Upper lobe of left lung (tissue), 4 donors: Measurements from ENCODE around the gene ZBTB45.

Experiments
- EP300 ChIP-seq, 4 donors: sonication (generic); formaldehyde crosslinking; IDR thresholded peaks; one replicate each; pipeline ENCODE4 v1.5.1; 2017; ENCODE audit warnings: antibody characterized with exemption in 4 of 4, control low read depth in 2 of 4
- POLR2A ChIP-seq, 4 donors: fragments of 450-650 bp; IDR thresholded peaks; one replicate each; pipeline ENCODE4 v1.5.1; 2016 to 2017; ENCODE audit warnings: antibody characterized with exemption in 4 of 4, mild to moderate bottlenecking in 2 of 4
- POLR2AphosphoS5 ChIP-seq, 2 donors: sonication (generic); formaldehyde crosslinking; IDR thresholded peaks; one replicate each; pipeline ENCODE4 v1.5.1; 2017; ENCODE audit warnings: antibody characterized with exemption in 2 of 2
- TF ChIP-seq, protein P1 (sequence below), 6 experiments: fragments of 450-650 bp in 4 of 6; fragments of 200-600 bp in 2 of 6; sonication (generic) in 2 of 6; IDR thresholded peaks; one replicate each; pipeline ENCODE4 v1.5.1; 2016 to 2019; ENCODE audit warnings: antibody characterized with exemption in 6 of 6

GRCh38 chr19:58516964-58517833 is 2.4 kb downstream of the ZBTB45 start:
- TF ChIP-seq POLR2A (IDR thresholded peaks at IDR 0.05) (no peak), POLR2AphosphoS5 (IDR thresholded peaks at IDR 0.05) (no peak), EP300 (IDR thresholded peaks at IDR 0.05) (no peak)
- TF ChIP-seq, protein P1, sequence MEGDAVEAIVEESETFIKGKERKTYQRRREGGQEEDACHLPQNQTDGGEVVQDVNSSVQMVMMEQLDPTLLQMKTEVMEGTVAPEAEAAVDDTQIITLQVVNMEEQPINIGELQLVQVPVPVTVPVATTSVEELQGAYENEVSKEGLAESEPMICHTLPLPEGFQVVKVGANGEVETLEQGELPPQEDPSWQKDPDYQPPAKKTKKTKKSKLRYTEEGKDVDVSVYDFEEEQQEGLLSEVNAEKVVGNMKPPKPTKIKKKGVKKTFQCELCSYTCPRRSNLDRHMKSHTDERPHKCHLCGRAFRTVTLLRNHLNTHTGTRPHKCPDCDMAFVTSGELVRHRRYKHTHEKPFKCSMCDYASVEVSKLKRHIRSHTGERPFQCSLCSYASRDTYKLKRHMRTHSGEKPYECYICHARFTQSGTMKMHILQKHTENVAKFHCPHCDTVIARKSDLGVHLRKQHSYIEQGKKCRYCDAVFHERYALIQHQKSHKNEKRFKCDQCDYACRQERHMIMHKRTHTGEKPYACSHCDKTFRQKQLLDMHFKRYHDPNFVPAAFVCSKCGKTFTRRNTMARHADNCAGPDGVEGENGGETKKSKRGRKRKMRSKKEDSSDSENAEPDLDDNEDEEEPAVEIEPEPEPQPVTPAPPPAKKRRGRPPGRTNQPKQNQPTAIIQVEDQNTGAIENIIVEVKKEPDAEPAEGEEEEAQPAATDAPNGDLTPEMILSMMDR (IDR thresholded peaks at IDR 0.05), result no peak
